Caco-2 (cell line): ENCODE results near the gene AQR. TPM values are rescaled to one million over a fixed set of nuclear protein-coding genes. Genes with fewer than 3 reads are reported as not detected.

Experiments used
- Bru-seq: library from RNA; stranded (reverse); fragments of 400-500 nt; gene quantifications from one replicate; lab custom pipeline; 2021; lab: Mats Ljungman, UMichigan
- BruChase-seq, 2 experiments: library from RNA; stranded (reverse); fragments of 400-500 nt; gene quantifications; one replicate each; lab custom pipeline; 2021; lab: Mats Ljungman, UMichigan
- BruUV-seq: library from RNA; stranded (reverse); fragments of 400-500 nt; replicated peaks from 2 replicates; lab custom pipeline; 2021; lab: Mats Ljungman, UMichigan
- CTCF ChIA-PET: fragments of 300-600 bp; sonication (Branson Sonifier 250); formaldehyde crosslinking; loops from one replicate; lab custom pipeline; 2022; ENCODE audit warnings: antibody characterized with exemption; lab: Charles Lee
- POLR2A ChIA-PET: fragments of 300-600 bp; sonication (Branson Sonifier 250); formaldehyde crosslinking; loops from one replicate; lab custom pipeline; 2022; ENCODE audit warnings: antibody characterized with exemption; lab: Charles Lee
- DNase-seq, 2 experiments: peaks; one replicate each; pipeline versions ENCODE4 v3.0.0 to v3.0.0-alpha.2; 2020 to 2022
- H3K27me3 ChIP-seq: replicated peaks from 2 replicates; pipeline ENCODE4 v1.6.0; 2011; ENCODE audit warnings: low read length; ENCODE audit not compliant: control insufficient read depth, insufficient read depth
- H3K36me3 ChIP-seq: 2 replicates; pipeline ENCODE4 v1.5.1; 2011; ENCODE audit warnings: low read length; ENCODE audit not compliant: control insufficient read depth, insufficient read depth
- H3K4me1 ChIP-seq: fragments of 250-450 bp; sonication (Bioruptor Pico); 2 replicates; pipeline ENCODE4 v1.5.1; 2020; ENCODE audit warnings: mild to moderate bottlenecking
- H3K4me3 ChIP-seq: 2 replicates; pipeline ENCODE4 v1.5.1; 2011; ENCODE audit warnings: low read depth, mild to moderate bottlenecking, control low read depth, low read length
- H3K9me3 ChIP-seq: fragments of 250-450 bp; sonication (Bioruptor Pico); 2 replicates; pipeline ENCODE4 v1.5.1; 2020; ENCODE audit warnings: mild to moderate bottlenecking, moderate library complexity
- H3K27ac Mint-ChIP-seq: one replicate; pipeline ENCODE4 v1.8.0; 2022; ENCODE audit warnings: mixed read lengths; ENCODE audit not compliant: unreplicated experiment
- H3K27me3 Mint-ChIP-seq: one replicate; pipeline ENCODE4 v1.8.0; 2022; ENCODE audit warnings: mixed read lengths; ENCODE audit not compliant: insufficient read depth, unreplicated experiment
- H3K36me3 Mint-ChIP-seq: one replicate; pipeline ENCODE4 v1.8.0; 2022; ENCODE audit warnings: mild to moderate bottlenecking, mixed read lengths; ENCODE audit not compliant: insufficient read depth, unreplicated experiment
- H3K4me1 Mint-ChIP-seq: one replicate; pipeline ENCODE4 v1.8.0; 2022; ENCODE audit warnings: low read depth, mixed read lengths; ENCODE audit not compliant: unreplicated experiment
- H3K4me3 Mint-ChIP-seq: one replicate; pipeline ENCODE4 v1.8.0; 2022; ENCODE audit warnings: mild to moderate bottlenecking, moderate library complexity, mixed read lengths; ENCODE audit not compliant: unreplicated experiment
- H3K9me3 Mint-ChIP-seq: one replicate; pipeline ENCODE4 v1.8.0; 2022; ENCODE audit warnings: mixed read lengths; ENCODE audit not compliant: unreplicated experiment
- CTCF ChIP-seq, 2 experiments: fragments of 200-600 bp in 1 of 2; IDR thresholded peaks; 1 replicate in 1 of 2; 2 replicates in 1 of 2; pipeline versions ENCODE4 v1.5.1 to v1.8.0; 2011 to 2022; ENCODE audit warnings: antibody characterized with exemption in 1 of 2, control low read depth in 1 of 2, inconsistent platforms in 1 of 2, low read depth in 1 of 2, low read length in 1 of 2, mild to moderate bottlenecking in 1 of 2, moderate library complexity in 1 of 2; ENCODE audit not compliant: insufficient read depth in 1 of 2, severe bottlenecking in 1 of 2, unreplicated experiment in 1 of 2
- intact Hi-C: fragments of 100-400 bp; cut with micrococcal nuclease; formaldehyde crosslinking; loops from one replicate; pipeline ENCODE4 v1.10.0; 2022; ENCODE audit not compliant: unreplicated experiment
- long read RNA-seq: library from polyadenylated mRNA; stranded (forward); transcript quantifications from one replicate; pipeline ENCODE4 v2.0.0, GENCODE V29; 2022
- total RNA-seq: library from RNA; stranded (reverse); gene quantifications from 2 replicates; pipeline ENCODE4 v1.2.3, GENCODE V29; 2022

Gene AQR
- total RNA-seq (27.7 and 34.9 TPM in 2 replicates), Bru-seq, nascent RNA (percentile 82 among the genes with signal in this experiment), BruChase-seq, experiment 1, labeled RNA remaining after a 2-hour chase (percentile 77 among the genes with signal in this experiment), BruChase-seq, experiment 2, labeled RNA remaining after a 6-hour chase (percentile 79 among the genes with signal in this experiment)
- long read RNA-seq, full-length matches to known transcripts = 12 of 31 reads
- long read RNA-seq, partial matches to known transcripts = 1 of 31 reads
- long read RNA-seq, other reads (novel, unspliced or antisense) = 18 of 31 reads

DNA sequence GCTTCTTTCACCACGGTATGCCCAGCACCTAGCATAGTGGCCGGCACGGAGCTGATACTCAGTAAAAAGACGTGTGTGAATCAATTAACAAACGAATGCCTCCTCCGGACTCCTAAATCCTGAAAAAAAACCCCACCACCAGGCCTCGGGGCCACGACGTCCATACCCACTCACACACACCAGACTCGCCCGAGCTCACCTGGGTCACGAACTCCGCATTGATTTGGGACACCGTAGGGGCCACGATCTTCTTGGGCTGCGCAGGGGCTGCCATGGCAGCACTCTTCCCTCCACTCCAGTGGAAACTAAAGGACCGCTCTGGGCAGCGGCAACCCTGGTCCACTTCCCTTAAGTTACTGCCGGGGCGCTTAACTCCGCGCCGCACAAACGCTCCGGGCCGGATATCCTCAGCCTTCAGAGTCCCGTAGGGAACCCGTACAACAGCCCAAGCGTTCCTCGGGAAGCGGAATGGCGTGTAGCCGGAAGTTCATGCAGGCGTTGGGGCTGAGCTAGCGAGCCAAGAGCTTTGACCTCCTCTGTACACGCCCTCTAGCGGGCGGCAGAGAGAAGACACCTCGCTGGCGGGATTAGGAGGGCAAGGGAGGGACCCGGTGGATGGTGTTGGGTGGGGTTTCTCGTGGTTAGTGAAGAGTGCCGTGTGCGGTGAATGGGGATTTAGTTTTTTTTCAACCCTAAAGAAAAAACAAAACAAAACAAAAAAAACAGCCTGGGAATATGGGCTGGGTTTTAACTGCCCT is at the start of gene AQR:
Gene AQR (minus strand): TSS at position 403 of the 758 bp plus-strand sequence. CDS start 129 bp downstream, at position 274.
- intact Hi-C loops = loop anchor here (1.0 kb wide), 1 partner anchor 19 kb away; the partner anchor contains the start of gene ZNF770
- BruUV-seq = TSS peak; percentile 71
- H3K9me3 ChIP-seq = no peaks in the 10 kb centered on the region
- ChIA-PET CTCF (interaction anchor here (0.6 to 1.5 kb wide), 16 partner anchors 11 to 909 kb away, joined by 3 to 30 read pairs (median 3); partner anchors contain the start of gene ZNF770), POLR2A (interaction anchor here (0.7 to 1.5 kb wide), 4 partner anchors 14 to 46 kb away, joined by 3 to 26 read pairs (median 4); partner anchors contain the start of gene ZNF770)
- 0 out of 2 replicates have a peak, but pooled peaks cover 3% of the 10 kb centered on the region for H3K4me1 ChIP-seq
- H3K36me3 ChIP-seq = no peaks in the 10 kb centered on the region
- TF ChIP-seq CTCF (IDR thresholded peaks at IDR 0.05; ENCODE audit: insufficient read depth in 1 of 2, low read depth in 1 of 2, low read length in 1 of 2, severe bottlenecking in 1 of 2, unreplicated experiment in 1 of 2) = peak; percentile 84 to 92
- no peaks in the 10 kb centered on the region for H3K27me3 Mint-ChIP-seq
- H3K4me3 ChIP-seq = peak within 1 kb of the TSS; percentile 93
- peak within 1 kb of the TSS; percentile 99 for H3K27ac Mint-ChIP-seq
- no peaks in the 10 kb centered on the region for H3K27me3 ChIP-seq
- H3K9me3 Mint-ChIP-seq = no peaks in the 10 kb centered on the region
- peaks cover 26% of the 10 kb centered on the region for H3K36me3 Mint-ChIP-seq
- peak; percentile 94 to 96 for DNase-seq
- peak within 1 kb of the TSS; percentile 98 for H3K4me3 Mint-ChIP-seq
- peaks cover 25% of the 10 kb centered on the region for H3K4me1 Mint-ChIP-seq

DNA sequence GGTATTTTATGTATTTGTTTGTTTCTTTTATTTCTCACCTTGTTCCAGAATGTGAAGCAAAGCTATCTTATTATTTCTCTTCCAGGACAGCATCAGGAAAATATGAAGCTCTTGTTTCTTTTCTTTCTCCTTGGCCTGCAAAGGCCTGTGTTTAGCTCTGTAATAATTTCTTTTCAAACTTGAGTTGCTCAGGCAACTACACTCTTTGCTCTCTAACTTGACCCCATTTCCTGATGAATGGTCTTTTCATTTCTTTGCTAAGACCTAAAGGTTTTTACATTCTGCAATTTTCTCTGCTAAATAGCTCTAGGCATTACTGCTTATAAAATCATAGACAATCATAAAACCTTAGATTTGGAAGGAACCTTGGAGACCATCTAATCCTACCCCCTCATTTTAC is 44.7 kb upstream of the AQR start:
- Mint-ChIP-seq H3K27ac (no peak overlapping the region), H3K36me3 (no peaks in the 10 kb centered on the region), H3K27me3 (peaks cover 11% of the 10 kb centered on the region), H3K4me1 (no peaks in the 10 kb centered on the region), H3K4me3 (no peak overlapping the region), H3K9me3 (no peaks in the 10 kb centered on the region)
- intact Hi-C loops = no loop called here
- no peaks in the 10 kb centered on the region for H3K36me3 ChIP-seq
- no peak for TF ChIP-seq CTCF (IDR thresholded peaks at IDR 0.05; ENCODE audit: insufficient read depth in 1 of 2, low read depth in 1 of 2, low read length in 1 of 2, severe bottlenecking in 1 of 2, unreplicated experiment in 1 of 2)
- no peaks in the 10 kb centered on the region for H3K27me3 ChIP-seq
- H3K9me3 ChIP-seq = no peaks in the 10 kb centered on the region
- DNase-seq = no peak
- H3K4me3 ChIP-seq = no peak overlapping the region
- CTCF ChIA-PET = no interaction called here
- POLR2A ChIA-PET = no interaction called here
- no TSS peak for BruUV-seq
- H3K4me1 ChIP-seq = no peaks in the 10 kb centered on the region

- no peaks in the 10 kb centered on the region for H3K36me3 Mint-ChIP-seq
- H3K27me3 Mint-ChIP-seq = peaks cover 11% of the 10 kb centered on the region
- no peak for TF ChIP-seq CTCF (IDR thresholded peaks at IDR 0.05; ENCODE audit: insufficient read depth in 1 of 2, low read depth in 1 of 2, low read length in 1 of 2, severe bottlenecking in 1 of 2, unreplicated experiment in 1 of 2)
- Histone ChIP-seq H3K36me3 (no peaks in the 10 kb centered on the region), H3K27me3 (no peaks in the 10 kb centered on the region), H3K4me1 (no peaks in the 10 kb centered on the region), H3K9me3 (no peaks in the 10 kb centered on the region), H3K4me3 (no peak overlapping the region)
- ChIA-PET CTCF (no interaction called here), POLR2A (no interaction called here)
- H3K4me1 Mint-ChIP-seq = no peaks in the 10 kb centered on the region
- H3K27ac Mint-ChIP-seq = no peak overlapping the region
- no peak overlapping the region for H3K4me3 Mint-ChIP-seq
- no TSS peak for BruUV-seq
- H3K9me3 Mint-ChIP-seq = no peaks in the 10 kb centered on the region
- intact Hi-C loops = no loop called here
- DNase-seq = no peak
Observed at GRCh38 chr15:35013370-35013769, 43.8 kb upstream of the AQR start.
